DOHH2 (cell line): ENCODE results near the gene MCC.

Experiments used
- H3F3A ChIP-seq: fragments of 200-600 bp; sonication (generic), shearing (Covaris generic); 2 replicates; pipeline ENCODE4 v1.6.0; 2016; ENCODE audit warnings: antibody characterized with exemption, mild to moderate bottlenecking; ENCODE audit not compliant: control insufficient read depth, insufficient read depth
- H3K27ac ChIP-seq: fragments of 200-600 bp; sonication (generic); 2 replicates; pipeline ENCODE4 v1.5.1; 2014; ENCODE audit warnings: low read depth, mild to moderate bottlenecking, low read length, moderate library complexity
- H3K27me3 ChIP-seq: fragments of 200-600 bp; sonication (generic); 2 replicates; pipeline ENCODE4 v1.6.1; 2014; ENCODE audit warnings: mild to moderate bottlenecking, low read length, mixed read lengths; ENCODE audit not compliant: control insufficient read depth
- H3K36me3 ChIP-seq: fragments of 200-600 bp; sonication (generic); 2 replicates; pipeline ENCODE4 v1.6.1; 2014; ENCODE audit warnings: mild to moderate bottlenecking, low read length, moderate library complexity, mixed read lengths; ENCODE audit not compliant: control insufficient read depth
- H3K4me1 ChIP-seq: fragments of 200-600 bp; sonication (generic); 2 replicates; pipeline ENCODE4 v1.6.1; 2014; ENCODE audit warnings: mild to moderate bottlenecking, low read length, mixed read lengths; ENCODE audit not compliant: control insufficient read depth
- H3K4me2 ChIP-seq: fragments of 200-600 bp; sonication (generic); 2 replicates; pipeline ENCODE4 v1.6.0; 2014; ENCODE audit warnings: mild to moderate bottlenecking, low read length, moderate library complexity
- H3K4me3 ChIP-seq: fragments of 200-600 bp; sonication (generic); 2 replicates; pipeline ENCODE4 v1.5.1; 2014; ENCODE audit warnings: mild to moderate bottlenecking, low read length, mixed read lengths
- H3K79me2 ChIP-seq: fragments of 200-600 bp; sonication (generic); 2 replicates; pipeline ENCODE4 v1.6.1; 2014; ENCODE audit warnings: mild to moderate bottlenecking, low read length, mixed read lengths; ENCODE audit not compliant: control insufficient read depth
- H3K9me2 ChIP-seq: fragments of 200-600 bp; sonication (generic); replicated peaks from 2 replicates; pipeline ENCODE4 v1.6.1; 2014; ENCODE audit warnings: mild to moderate bottlenecking, low read length, mixed read lengths; ENCODE audit not compliant: control insufficient read depth
- H3K9me3 ChIP-seq: fragments of 200-600 bp; sonication (generic); 2 replicates; pipeline ENCODE4 v1.6.1; 2014; ENCODE audit warnings: antibody characterized with exemption, low read length, mixed read lengths; ENCODE audit not compliant: control insufficient read depth, insufficient read depth
- H4K20me1 ChIP-seq: fragments of 200-600 bp; sonication (generic); 2 replicates; pipeline ENCODE4 v1.6.0; 2014; ENCODE audit warnings: low read depth, mild to moderate bottlenecking, antibody characterized with exemption, low read length, moderate library complexity; ENCODE audit not compliant: control insufficient read depth, insufficient read depth
- CTCF ChIP-seq: fragments of 200-600 bp; sonication (generic); IDR thresholded peaks from one replicate; pipeline ENCODE4 v1.5.1; 2014; ENCODE audit warnings: antibody characterized with exemption, mild to moderate bottlenecking, low read depth, low read length; ENCODE audit not compliant: poor library complexity, severe bottlenecking
- EZH2phosphoT487 ChIP-seq: fragments of 200-600 bp; sonication (generic); IDR thresholded peaks from 2 replicates; pipeline ENCODE4 v1.6.1; 2017; ENCODE audit warnings: borderline replicate concordance, mild to moderate bottlenecking, antibody characterized with exemption, low read length, moderate library complexity, mixed read lengths

The MCC gene

GRCh38 chr5:113330533-113331208, 157.6 kb downstream of the MCC start:
- TF ChIP-seq CTCF (peak; percentile 61), EZH2phosphoT487 (no peak)
- Histone ChIP-seq H3F3A (no peaks in the 10 kb centered on the region), H3K36me3 (no peaks in the 10 kb centered on the region), H3K4me1 (no peaks in the 10 kb centered on the region), H3K27me3 (0 out of 2 replicates have a peak, but pooled peaks cover 3% of the 10 kb centered on the region), H3K9me2 (no peaks in the 10 kb centered on the region), H4K20me1 (no peaks in the 10 kb centered on the region), H3K4me3 (no peak overlapping the region), H3K9me3 (no peaks in the 10 kb centered on the region), H3K79me2 (no peaks in the 10 kb centered on the region), H3K4me2 (peak overlapping the region; percentile 23), H3K27ac (no peak overlapping the region)

GRCh38 chr5:113329981-113330380, 158.3 kb downstream of the MCC start:
- no peaks in the 10 kb centered on the region for H3K36me3 ChIP-seq
- H3F3A ChIP-seq: no peaks in the 10 kb centered on the region
- H3K79me2 ChIP-seq: no peaks in the 10 kb centered on the region
- no peaks in the 10 kb centered on the region for H3K4me1 ChIP-seq
- no peaks in the 10 kb centered on the region for H3K9me3 ChIP-seq
- no peaks in the 10 kb centered on the region for H4K20me1 ChIP-seq
- no peak overlapping the region for H3K27ac ChIP-seq
- no peak overlapping the region for H3K4me3 ChIP-seq
- no peak overlapping the region for H3K4me2 ChIP-seq
- H3K27me3 ChIP-seq: 0 out of 2 replicates have a peak, but pooled peaks cover 3% of the 10 kb centered on the region
- TF ChIP-seq EZH2phosphoT487 (no peak), CTCF (no peak)
- H3K9me2 ChIP-seq: no peaks in the 10 kb centered on the region

GRCh38 chr5:113325054-113325453, 163.2 kb downstream of the MCC start:
- TF ChIP-seq CTCF: no peak
- no peak for TF ChIP-seq EZH2phosphoT487
- Histone ChIP-seq H3K79me2 (no peaks in the 10 kb centered on the region), H3F3A (no peaks in the 10 kb centered on the region), H3K4me2 (no peak overlapping the region), H4K20me1 (no peaks in the 10 kb centered on the region), H3K27ac (no peak overlapping the region), H3K36me3 (no peaks in the 10 kb centered on the region), H3K9me2 (no peaks in the 10 kb centered on the region), H3K4me1 (no peaks in the 10 kb centered on the region), H3K27me3 (peaks cover 3% of the 10 kb centered on the region; the same call in 1 of the 2 replicates), H3K4me3 (no peak overlapping the region), H3K9me3 (no peaks in the 10 kb centered on the region)
